Keratinocyte (primary cell): Measurements from ENCODE around the gene AFF4.

Experiments used
- EZH2 ChIP-seq: IDR thresholded peaks from one replicate; pipeline ENCODE4 v1.6.1; 2012; ENCODE audit warnings: inconsistent platforms, mild to moderate bottlenecking, low read length, moderate library complexity
- TF ChIP-seq, protein P1 (sequence below), 3 experiments: IDR thresholded peaks in 1 of 3; conservative IDR thresholded peaks in 1 of 3; optimal IDR thresholded peaks in 1 of 3; 2 replicates in 2 of 3; 3 replicates in 1 of 3; pipeline versions ENCODE3 to v1.5.1; 2011; ENCODE audit warnings: low read length in 3 of 3, mild to moderate bottlenecking in 3 of 3, moderate library complexity in 2 of 3, control low read depth in 1 of 3, inconsistent platforms in 1 of 3; ENCODE audit not compliant: insufficient read depth in 2 of 3; ENCODE audit errors: extremely low read depth in 1 of 3

DNA sequence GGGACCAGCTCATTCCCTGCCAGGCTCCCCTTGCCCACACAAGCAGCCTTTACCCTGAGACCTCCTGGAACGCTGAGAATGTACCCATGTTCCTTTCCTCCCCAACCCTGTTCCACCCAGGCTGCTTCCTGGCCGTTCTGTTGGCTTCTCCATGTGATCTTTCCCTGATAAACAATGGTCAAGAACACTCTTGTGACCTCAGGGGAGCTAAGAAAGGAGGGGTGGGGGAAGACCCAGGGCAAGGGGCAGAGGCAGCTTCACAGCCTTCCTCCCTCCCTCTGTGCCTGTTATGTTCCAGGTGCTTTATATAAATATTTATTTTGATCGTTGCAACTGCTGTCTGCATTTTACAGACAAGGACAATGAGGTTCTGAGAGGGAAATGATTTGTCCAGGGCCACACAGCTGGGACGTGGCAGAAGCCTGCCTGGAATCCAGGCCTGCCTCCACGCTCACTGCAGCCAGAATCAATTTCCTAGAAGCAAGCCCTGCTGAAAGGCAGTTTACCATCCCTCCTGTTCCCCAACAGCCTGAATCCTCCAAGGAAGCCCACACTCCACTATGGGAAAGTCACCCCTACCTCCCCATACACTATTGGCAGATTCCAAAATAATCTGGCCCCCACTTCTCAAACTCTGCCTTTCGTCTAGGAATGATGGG, 136.9 kb downstream of the AFF4 start:
- TF ChIP-seq, protein P1, sequence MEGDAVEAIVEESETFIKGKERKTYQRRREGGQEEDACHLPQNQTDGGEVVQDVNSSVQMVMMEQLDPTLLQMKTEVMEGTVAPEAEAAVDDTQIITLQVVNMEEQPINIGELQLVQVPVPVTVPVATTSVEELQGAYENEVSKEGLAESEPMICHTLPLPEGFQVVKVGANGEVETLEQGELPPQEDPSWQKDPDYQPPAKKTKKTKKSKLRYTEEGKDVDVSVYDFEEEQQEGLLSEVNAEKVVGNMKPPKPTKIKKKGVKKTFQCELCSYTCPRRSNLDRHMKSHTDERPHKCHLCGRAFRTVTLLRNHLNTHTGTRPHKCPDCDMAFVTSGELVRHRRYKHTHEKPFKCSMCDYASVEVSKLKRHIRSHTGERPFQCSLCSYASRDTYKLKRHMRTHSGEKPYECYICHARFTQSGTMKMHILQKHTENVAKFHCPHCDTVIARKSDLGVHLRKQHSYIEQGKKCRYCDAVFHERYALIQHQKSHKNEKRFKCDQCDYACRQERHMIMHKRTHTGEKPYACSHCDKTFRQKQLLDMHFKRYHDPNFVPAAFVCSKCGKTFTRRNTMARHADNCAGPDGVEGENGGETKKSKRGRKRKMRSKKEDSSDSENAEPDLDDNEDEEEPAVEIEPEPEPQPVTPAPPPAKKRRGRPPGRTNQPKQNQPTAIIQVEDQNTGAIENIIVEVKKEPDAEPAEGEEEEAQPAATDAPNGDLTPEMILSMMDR (optimal IDR thresholded peaks at IDR 0.05 in 1 of 3, IDR thresholded peaks at IDR 0.05 in 1 of 3, conservative IDR thresholded peaks at IDR 0.05 in 1 of 3; ENCODE audit: extremely low read depth in 1 of 3, insufficient read depth in 2 of 3, low read length in 3 of 3), result no peak
- TF ChIP-seq EZH2, result no peak
